HepG2 (cell line): Measurements from ENCODE around the gene ZC3H7B. TPM values are rescaled to one million over a fixed set of nuclear protein-coding genes. Genes with fewer than 3 reads are reported as not detected.

ENCODE experiments used
- ATF2 ChIP-seq: sonication (generic); formaldehyde crosslinking; IDR thresholded peaks from 2 replicates; pipeline ENCODE4 v1.4.0; 2020; ENCODE audit warnings: missing genetic modification reagents
- ATF5 ChIP-seq: sonication (generic); formaldehyde crosslinking; IDR thresholded peaks from 2 replicates; pipeline ENCODE4 v1.4.0; 2020; ENCODE audit warnings: mild to moderate bottlenecking, low read depth, missing genetic modification reagents
- GABPB1 ChIP-seq: IDR thresholded peaks from 2 replicates; pipeline ENCODE4 v1.6.1; 2016; ENCODE audit warnings: mild to moderate bottlenecking, missing genetic modification reagents, moderate library complexity, missing compliant biosample characterization
- KMT2B ChIP-seq: IDR thresholded peaks from 2 replicates; pipeline ENCODE4 v1.6.1; 2016; ENCODE audit warnings: missing genetic modification reagents, missing compliant biosample characterization
- MAFG ChIP-seq: sonication (generic); formaldehyde crosslinking; IDR thresholded peaks from 2 replicates; pipeline ENCODE4 v1.5.1; 2020; ENCODE audit warnings: mild to moderate bottlenecking, missing genetic modification reagents
- MBD4 ChIP-seq: IDR thresholded peaks from 2 replicates; pipeline ENCODE4 v1.6.1; 2012; ENCODE audit warnings: low read length, inconsistent platforms, borderline replicate concordance
- MIER2 ChIP-seq: IDR thresholded peaks from 2 replicates; pipeline ENCODE4 v1.6.1; 2016; ENCODE audit warnings: missing biosample characterization, missing genetic modification reagents
- MIER3 ChIP-seq: IDR thresholded peaks from 2 replicates; pipeline ENCODE4 v1.6.1; 2016; ENCODE audit warnings: missing compliant biosample characterization, borderline replicate concordance
- SAFB2 ChIP-seq: sonication (generic); formaldehyde crosslinking; IDR thresholded peaks from 2 replicates; pipeline ENCODE4 v1.5.1; 2020; ENCODE audit warnings: missing genetic modification reagents, low read depth, mild to moderate bottlenecking, borderline replicate concordance
- SIN3A ChIP-seq: IDR thresholded peaks from 2 replicates; pipeline ENCODE4 v1.6.1; 2011; ENCODE audit warnings: low read depth, mild to moderate bottlenecking, control low read depth, low read length, borderline replicate concordance
- SMAD1 ChIP-seq: sonication (generic); formaldehyde crosslinking; IDR thresholded peaks from 2 replicates; pipeline ENCODE4 v1.4.0; 2020; ENCODE audit warnings: missing genetic modification reagents, low read depth, mild to moderate bottlenecking, borderline replicate concordance
- SNAPC2 ChIP-seq: sonication (generic); formaldehyde crosslinking; IDR thresholded peaks from 2 replicates; pipeline ENCODE4 v1.8.1; 2022; ENCODE audit warnings: mild to moderate bottlenecking, missing genetic modification reagents
- SP2 ChIP-seq: sonication (generic); formaldehyde crosslinking; IDR thresholded peaks from 2 replicates; pipeline ENCODE4 v1.5.1; 2020; ENCODE audit warnings: mild to moderate bottlenecking, missing genetic modification reagents
- TFAP4 ChIP-seq: sonication (generic); IDR thresholded peaks from 2 replicates; pipeline ENCODE4 v1.6.1; 2016; ENCODE audit warnings: low read depth, borderline replicate concordance
- ZBTB37 ChIP-seq: sonication (generic); formaldehyde crosslinking; IDR thresholded peaks from 2 replicates; pipeline ENCODE4 v1.4.0; 2020; ENCODE audit warnings: mild to moderate bottlenecking, missing genetic modification reagents
- ZFX ChIP-seq: sonication (generic); formaldehyde crosslinking; IDR thresholded peaks from 2 replicates; pipeline ENCODE4 v1.4.0; 2020; ENCODE audit warnings: mild to moderate bottlenecking, low read depth, missing genetic modification reagents, moderate library complexity
- ZNF354B ChIP-seq: sonication (generic); formaldehyde crosslinking; IDR thresholded peaks from 2 replicates; pipeline ENCODE4 v1.8.0; 2022; ENCODE audit warnings: mild to moderate bottlenecking, missing genetic modification reagents
- ZNF569 ChIP-seq: sonication (generic); formaldehyde crosslinking; IDR thresholded peaks from 2 replicates; pipeline ENCODE4 v1.5.0; 2020; ENCODE audit warnings: mild to moderate bottlenecking, missing genetic modification reagents, moderate library complexity, borderline replicate concordance
- ZNF639 ChIP-seq: conservative IDR thresholded peaks from 2 replicates; pipeline ENCODE4 v1.6.1; 2018; ENCODE audit warnings: missing genetic modification reagents
- ZNF746 ChIP-seq: sonication (generic); formaldehyde crosslinking; IDR thresholded peaks from 2 replicates; pipeline ENCODE4 v1.8.0; 2022; ENCODE audit warnings: mild to moderate bottlenecking, missing genetic modification reagents
- ZNF781 ChIP-seq: sonication (generic); formaldehyde crosslinking; IDR thresholded peaks from 2 replicates; pipeline ENCODE4 v1.5.1; 2020; ENCODE audit warnings: borderline replicate concordance, mild to moderate bottlenecking, missing genetic modification reagents; ENCODE audit errors: not compliant biosample characterization
- ZNF878 ChIP-seq: sonication (generic); formaldehyde crosslinking; IDR thresholded peaks from 2 replicates; pipeline ENCODE4 v1.8.1; 2023; ENCODE audit warnings: mild to moderate bottlenecking, missing genetic modification reagents, moderate library complexity
- ZNF879 ChIP-seq: sonication (generic); formaldehyde crosslinking; IDR thresholded peaks from 2 replicates; pipeline ENCODE4 v1.8.1; 2023; ENCODE audit warnings: missing genetic modification reagents
- ZSCAN20 ChIP-seq: sonication (generic); formaldehyde crosslinking; IDR thresholded peaks from 2 replicates; pipeline ENCODE4 v1.4.0; 2020; ENCODE audit warnings: missing genetic modification reagents, mild to moderate bottlenecking, borderline replicate concordance
- ZSCAN30 ChIP-seq: sonication (generic); formaldehyde crosslinking; IDR thresholded peaks from 2 replicates; pipeline ENCODE4 v1.5.0; 2020; ENCODE audit warnings: mild to moderate bottlenecking, missing genetic modification reagents
- polyA plus RNA-seq, 8 experiments: library from polyadenylated mRNA; depleted of rRNA in 3 of 8; stranded (reverse) in 7 of 8; unstranded in 1 of 8; fragments of >200 nt; fragmentation: Illumina TruSeq in 4 of 8; extraction: Trizol in 4 of 8; gene quantifications; 2 replicates each; pipeline versions ENCODE4 v1.2.1 to v1.2.3, GENCODE V29; 2011 to 2016; ENCODE audit warnings: low read depth in 4 of 8, missing spikeins in 1 of 8, mixed read lengths in 1 of 8; ENCODE audit not compliant: insufficient read depth in 1 of 8
- total RNA-seq, 5 experiments: library from RNA; depleted of rRNA; stranded (reverse); fragments of >200 nt; fragmentation: Illumina TruSeq; extraction: Trizol; gene quantifications; 2 replicates each; pipeline ENCODE4 v1.2.3, GENCODE V29; 2016; ENCODE audit warnings: low read depth in 1 of 5

ZC3H7B gene
- total and polyA plus RNA-seq, 2 of the 13 experiments (the other 11 are each of a cell fraction or from before 2014, with no cell fraction given), result 26.4 to 37.2 TPM

- TF ChIP-seq GABPB1 (CRISPR knock-in tag) (peak; percentile 96), ZFX (CRISPR knock-in tag) (peak; percentile 46), SIN3A (peak; percentile 97), TFAP4 (peak; percentile 71; the same call in 1 of the 2 replicates), MAFG (no peak), ZNF569 (CRISPR knock-in tag) (no peak), ZNF746 (CRISPR knock-in tag) (peak; percentile 93), ZSCAN30 (no peak), SNAPC2 (CRISPR knock-in tag) (0 out of 2 replicates have a peak, but pooled peaks have one; percentile 60), ATF2 (CRISPR knock-in tag) (no peak), ZNF879 (CRISPR knock-in tag) (no peak), ZNF781 (CRISPR knock-in tag) (no peak), SMAD1 (CRISPR knock-in tag) (no peak), MBD4 (no peak), MIER2 (CRISPR knock-in tag) (no peak), ZNF878 (CRISPR knock-in tag) (no peak), SAFB2 (no peak; the same call in 1 of the 2 replicates), KMT2B (CRISPR knock-in tag) (0 out of 2 replicates have a peak, but pooled peaks have one; percentile 52), ZSCAN20 (CRISPR knock-in tag) (peak; percentile 47; the same call in 1 of the 2 replicates), MIER3 (CRISPR knock-in tag) (0 out of 2 replicates have a peak, but pooled peaks have one; percentile 32), SP2 (CRISPR knock-in tag) (peak; percentile 69), ZNF639 (CRISPR knock-in tag) (no peak), ZNF354B (CRISPR knock-in tag) (no peak), ZBTB37 (CRISPR knock-in tag) (no peak), ATF5 (no peak)
Measured at GRCh38 chr22:41285820-41286638, 15.3 kb upstream of the ZC3H7B start, which contains the start of gene RANGAP1 (continued).
